CD14-positive monocyte (primary cell): ENCODE data around the gene B4GALT2. TPM values are rescaled to one million over a fixed set of nuclear protein-coding genes. Genes with fewer than 3 reads are reported as not detected.

Experiments
- DNase-seq, 3 donors: peaks; one replicate each; pipeline ENCODE4 v3.0.0-alpha.2; 2011 to 2022
- H2AFZ ChIP-seq: 2 replicates; pipeline ENCODE4 v1.6.0; 2012; ENCODE audit warnings: mild to moderate bottlenecking, low read depth, low read length, inconsistent platforms; ENCODE audit not compliant: insufficient read depth, poor library complexity, severe bottlenecking
- H3K27ac ChIP-seq, 2 donors: 1 replicate in 1 of 2; 2 replicates in 1 of 2; pipeline ENCODE4 v1.5.1; 2012 to 2013; ENCODE audit warnings: low read length in 2 of 2, control low read depth in 1 of 2, inconsistent platforms in 1 of 2, low read depth in 1 of 2, mild to moderate bottlenecking in 1 of 2
- H3K27me3 ChIP-seq, 2 donors: one replicate each; pipeline versions ENCODE4 v1.6.0 to v1.6.1; 2011 to 2013; ENCODE audit warnings: low read length in 2 of 2; ENCODE audit not compliant: control insufficient read depth in 2 of 2, insufficient read depth in 2 of 2
- H3K36me3 ChIP-seq, 2 donors: replicated peaks in 1 of 2; 1 replicate in 1 of 2; 2 replicates in 1 of 2; pipeline versions ENCODE4 v1.5.1 to v1.6.1; 2012 to 2013; ENCODE audit warnings: low read length in 2 of 2, control low read depth in 1 of 2, inconsistent platforms in 1 of 2, mild to moderate bottlenecking in 1 of 2; ENCODE audit not compliant: insufficient read depth in 2 of 2, control insufficient read depth in 1 of 2
- H3K4me1 ChIP-seq, 2 donors: 1 replicate in 1 of 2; 2 replicates in 1 of 2; pipeline versions ENCODE4 v1.5.1 to v1.6.1; 2012 to 2013; ENCODE audit warnings: low read length in 2 of 2, control low read depth in 1 of 2, inconsistent platforms in 1 of 2, mild to moderate bottlenecking in 1 of 2, moderate library complexity in 1 of 2; ENCODE audit not compliant: insufficient read depth in 2 of 2, control insufficient read depth in 1 of 2
- H3K4me2 ChIP-seq: replicated peaks from 2 replicates; pipeline ENCODE3; 2012; ENCODE audit warnings: low read length, moderate library complexity, mild to moderate bottlenecking; ENCODE audit not compliant: poor library complexity, severe bottlenecking; ENCODE audit errors: extremely low read depth
- H3K4me3 ChIP-seq, 3 experiments: fragments of 200-600 bp in 1 of 3; sonication (generic) in 1 of 3; replicated peaks in 1 of 3; 1 replicate in 2 of 3; 2 replicates in 1 of 3; pipeline ENCODE4 v1.5.1; 2011 to 2013; ENCODE audit warnings: low read length in 3 of 3, mild to moderate bottlenecking in 3 of 3, control low read depth in 2 of 3, low read depth in 2 of 3, inconsistent platforms in 1 of 3, moderate library complexity in 1 of 3
- H3K79me2 ChIP-seq: 2 replicates; pipeline ENCODE4 v1.6.0; 2012; ENCODE audit warnings: mild to moderate bottlenecking, control low read depth, inconsistent platforms, low read length, moderate library complexity; ENCODE audit not compliant: insufficient read depth
- H3K9ac ChIP-seq: 2 replicates; pipeline ENCODE4 v1.6.0; 2017; ENCODE audit warnings: low read length, mild to moderate bottlenecking; ENCODE audit not compliant: insufficient read depth, poor library complexity, severe bottlenecking
- H3K9me3 ChIP-seq, 2 donors: replicated peaks in 1 of 2; 1 replicate in 1 of 2; 2 replicates in 1 of 2; pipeline versions ENCODE4 v1.5.1 to v1.6.1; 2012 to 2013; ENCODE audit warnings: low read length in 2 of 2, control low read depth in 1 of 2; ENCODE audit not compliant: control insufficient read depth in 1 of 2, insufficient read depth in 1 of 2
- H4K20me1 ChIP-seq: 2 replicates; pipeline ENCODE4 v1.6.0; 2012; ENCODE audit warnings: mild to moderate bottlenecking, low read length, control low read depth, moderate library complexity; ENCODE audit not compliant: insufficient read depth
- H3K27ac Mint-ChIP-seq, 7 donors: one replicate each; pipeline ENCODE4 v1.8.0; 2020; ENCODE audit warnings: mild to moderate bottlenecking in 7 of 7, mixed read lengths in 7 of 7, moderate library complexity in 6 of 7, inconsistent platforms in 2 of 7
- H3K27me3 Mint-ChIP-seq, 3 donors: one replicate each; pipeline ENCODE4 v1.8.0; 2021 to 2022; ENCODE audit warnings: low read depth in 3 of 3, mild to moderate bottlenecking in 3 of 3, mixed read lengths in 3 of 3, moderate library complexity in 3 of 3, inconsistent platforms in 1 of 3
- H3K36me3 Mint-ChIP-seq, 2 donors: one replicate each; pipeline ENCODE4 v1.8.0; 2020; ENCODE audit warnings: mixed read lengths in 2 of 2, inconsistent platforms in 1 of 2, mild to moderate bottlenecking in 1 of 2
- H3K4me1 Mint-ChIP-seq: one replicate; pipeline ENCODE4 v1.8.0; 2020; ENCODE audit warnings: mild to moderate bottlenecking, mixed read lengths
- H3K4me3 Mint-ChIP-seq, 2 donors: one replicate each; pipeline ENCODE4 v1.8.0; 2020; ENCODE audit warnings: mild to moderate bottlenecking in 2 of 2, mixed read lengths in 2 of 2, moderate library complexity in 1 of 2
- H3K9me3 Mint-ChIP-seq, 7 donors: one replicate each; pipeline ENCODE4 v1.8.0; 2020 to 2022; ENCODE audit warnings: mixed read lengths in 7 of 7, mild to moderate bottlenecking in 6 of 7, moderate library complexity in 6 of 7, inconsistent platforms in 2 of 7
- WGBS: methylation state at CpG from one replicate; pipeline ENCODE4 v1.1.5; 2013; ENCODE audit warnings: missing lambda C conversion rate; ENCODE audit not compliant: insufficient coverage; 5-methylcytosine and 5-hydroxymethylcytosine counted together
- intact Hi-C, 2 donors: fragments of 100-400 bp; cut with micrococcal nuclease; formaldehyde crosslinking; loops; one replicate each; pipeline versions ENCODE4 v1.15.0 to v1.15.1; 2023
- polyA plus RNA-seq, 3 donors: library from polyadenylated mRNA; depleted of rRNA in 1 of 3; unstranded in 2 of 3; stranded (reverse) in 1 of 3; fragments of 300-500 nt in 2 of 3; fragments of >200 nt in 1 of 3; fragmentation: Illumina TruSeq in 2 of 3; gene quantifications; 1 replicate in 2 of 3; 2 replicates in 1 of 3; pipeline ENCODE4 v1.2.3, GENCODE V29; 2012 to 2021
- TF ChIP-seq, protein P1 (sequence below): fragments of 200-600 bp; IDR thresholded peaks from one replicate; pipeline ENCODE4 v1.8.0; 2022; ENCODE audit warnings: antibody characterized with exemption, mild to moderate bottlenecking

The B4GALT2 gene
- polyA plus RNA-seq, 3 donors = 0.30 to 0.35 TPM; not detected in 1

DNA sequence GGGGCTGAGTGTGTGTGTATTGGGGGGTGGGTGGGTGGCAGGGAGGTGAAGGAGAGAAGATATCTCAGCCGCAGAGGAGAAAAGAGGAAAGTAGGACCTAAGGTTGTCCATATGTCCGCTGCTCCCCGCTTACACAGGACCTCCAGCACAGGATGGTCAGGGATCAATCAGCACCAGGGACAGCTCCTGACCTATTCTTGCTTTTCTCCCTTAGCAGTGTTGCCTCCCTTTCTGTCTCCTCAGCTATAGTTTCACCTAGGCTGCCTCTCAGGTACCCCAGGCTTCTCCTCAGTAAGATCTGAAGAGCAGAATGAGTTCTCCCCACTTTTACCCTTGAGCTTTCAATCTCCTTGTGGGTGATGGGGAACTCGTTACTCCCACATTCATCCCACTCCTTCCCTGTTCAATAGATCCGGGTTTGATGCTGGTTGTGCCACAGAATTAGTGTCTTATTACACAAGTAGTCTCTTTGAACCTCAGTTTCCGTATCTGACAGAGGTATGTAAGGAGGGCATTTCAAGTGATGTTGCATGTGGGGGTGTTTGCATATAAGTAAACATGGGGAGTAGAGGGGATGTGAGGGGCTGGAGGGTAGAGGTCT lies 10.6 kb upstream of the B4GALT2 start:
- Histone ChIP-seq H3K9ac (no peak overlapping the region), H3K27ac (no peak overlapping the region), H3K4me1 (peaks cover 24 to 31% of the 10 kb centered on the region in 2 donors), H2AFZ (no peak overlapping the region), H3K36me3 (peaks cover 6 to 42% of the 10 kb centered on the region in 2 donors), H4K20me1 (no peaks in the 10 kb centered on the region), H3K27me3 (no peaks in the 10 kb centered on the region), H3K4me3 (no peak overlapping the region), H3K79me2 (peaks cover 13% of the 10 kb centered on the region), H3K9me3 (no peaks in the 10 kb centered on the region), H3K4me2 (no peak overlapping the region)
- no peak overlapping the region for H3K4me3 Mint-ChIP-seq
- WGBS = 91% methylated on average over 2 of the region's 6 CpGs
- H3K27ac Mint-ChIP-seq = no peak overlapping the region
- no peak for DNase-seq
- intact Hi-C loops = no loop called here
- TF ChIP-seq, protein P1, sequence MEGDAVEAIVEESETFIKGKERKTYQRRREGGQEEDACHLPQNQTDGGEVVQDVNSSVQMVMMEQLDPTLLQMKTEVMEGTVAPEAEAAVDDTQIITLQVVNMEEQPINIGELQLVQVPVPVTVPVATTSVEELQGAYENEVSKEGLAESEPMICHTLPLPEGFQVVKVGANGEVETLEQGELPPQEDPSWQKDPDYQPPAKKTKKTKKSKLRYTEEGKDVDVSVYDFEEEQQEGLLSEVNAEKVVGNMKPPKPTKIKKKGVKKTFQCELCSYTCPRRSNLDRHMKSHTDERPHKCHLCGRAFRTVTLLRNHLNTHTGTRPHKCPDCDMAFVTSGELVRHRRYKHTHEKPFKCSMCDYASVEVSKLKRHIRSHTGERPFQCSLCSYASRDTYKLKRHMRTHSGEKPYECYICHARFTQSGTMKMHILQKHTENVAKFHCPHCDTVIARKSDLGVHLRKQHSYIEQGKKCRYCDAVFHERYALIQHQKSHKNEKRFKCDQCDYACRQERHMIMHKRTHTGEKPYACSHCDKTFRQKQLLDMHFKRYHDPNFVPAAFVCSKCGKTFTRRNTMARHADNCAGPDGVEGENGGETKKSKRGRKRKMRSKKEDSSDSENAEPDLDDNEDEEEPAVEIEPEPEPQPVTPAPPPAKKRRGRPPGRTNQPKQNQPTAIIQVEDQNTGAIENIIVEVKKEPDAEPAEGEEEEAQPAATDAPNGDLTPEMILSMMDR = no peak
- peaks cover 26 to 29% of the 10 kb centered on the region in 2 donors for H3K36me3 Mint-ChIP-seq
- peaks cover 0 to 1% (median 0%) of the 10 kb centered on the region in 3 donors for H3K27me3 Mint-ChIP-seq
- peaks cover 16% of the 10 kb centered on the region for H3K4me1 Mint-ChIP-seq
- no peaks in the 10 kb centered on the region for H3K9me3 Mint-ChIP-seq

DNA sequence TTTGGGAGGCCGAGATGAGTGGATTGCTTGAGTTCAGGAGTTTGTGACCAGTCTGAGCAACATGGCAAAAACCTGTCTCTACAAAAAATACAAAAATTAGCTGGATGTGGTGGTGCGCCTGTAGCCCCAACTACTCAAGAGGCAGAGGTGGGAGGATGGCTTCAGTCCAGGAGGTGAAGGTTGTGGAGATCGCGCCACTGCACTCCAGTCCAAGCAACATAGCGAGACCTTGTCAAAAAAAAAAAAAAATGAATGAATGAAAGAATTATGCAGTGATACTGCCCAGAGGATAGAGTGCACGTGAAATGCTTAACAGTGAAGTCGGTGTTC lies 9.6 kb upstream of the B4GALT2 start:
- intact Hi-C loops = no loop called here
- peak overlapping the region; percentile 92 for H3K4me2 ChIP-seq
- H3K27me3 ChIP-seq = no peaks in the 10 kb centered on the region
- DNase-seq = no peak
- H3K27me3 Mint-ChIP-seq = peaks cover 0 to 3% (median 1%) of the 10 kb centered on the region in 3 donors
- H4K20me1 ChIP-seq = no peaks in the 10 kb centered on the region
- H3K36me3 ChIP-seq = peaks cover 6 to 39% of the 10 kb centered on the region in 2 donors
- peak overlapping the region in 1 of 7 donors; percentile 79 for H3K27ac Mint-ChIP-seq
- H3K27ac ChIP-seq = no peak overlapping the region
- no peak overlapping the region for H3K9ac ChIP-seq
- H3K9me3 ChIP-seq = no peaks in the 10 kb centered on the region
- H3K9me3 Mint-ChIP-seq = no peaks in the 10 kb centered on the region
- no peak overlapping the region for H2AFZ ChIP-seq
- peaks cover 13% of the 10 kb centered on the region for H3K79me2 ChIP-seq
- peak overlapping the region; percentile 53 to 83 for H3K4me3 Mint-ChIP-seq
- H3K4me1 ChIP-seq = peaks cover 20 to 29% of the 10 kb centered on the region in 2 donors
- TF ChIP-seq, protein P1 = no peak
- 33% methylated on average over 3 of the region's 7 CpGs for WGBS
- H3K4me3 ChIP-seq = peak overlapping the region in 1 of 3 experiments; percentile 94
- H3K4me1 Mint-ChIP-seq = peaks cover 23% of the 10 kb centered on the region
- H3K36me3 Mint-ChIP-seq = peaks cover 26 to 29% of the 10 kb centered on the region in 2 donors
